Neuron (in vitro differentiated cells): Measurements from ENCODE around the gene SLC12A5.

Source experiments
- H2AFZ ChIP-seq: one replicate; pipeline ENCODE4 v1.6.1; 2013; ENCODE audit warnings: low read depth, mild to moderate bottlenecking, inconsistent platforms, low read length, moderate library complexity
- H3K27me3 ChIP-seq: one replicate; pipeline ENCODE4 v1.6.1; 2013; ENCODE audit warnings: low read length; ENCODE audit not compliant: insufficient read depth
- H3K36me3 ChIP-seq: one replicate; pipeline ENCODE4 v1.6.1; 2013; ENCODE audit warnings: low read length; ENCODE audit not compliant: insufficient read depth
- H3K4me1 ChIP-seq: one replicate; pipeline ENCODE4 v1.6.1; 2013; ENCODE audit warnings: low read length; ENCODE audit not compliant: insufficient read depth
- H3K4me3 ChIP-seq: 2 replicates; pipeline ENCODE4 v1.5.1; 2013; ENCODE audit warnings: mild to moderate bottlenecking, low read length, moderate library complexity
- H3K9me3 ChIP-seq: one replicate; pipeline ENCODE4 v1.6.1; 2013; ENCODE audit warnings: low read length

SLC12A5 gene

DNA sequence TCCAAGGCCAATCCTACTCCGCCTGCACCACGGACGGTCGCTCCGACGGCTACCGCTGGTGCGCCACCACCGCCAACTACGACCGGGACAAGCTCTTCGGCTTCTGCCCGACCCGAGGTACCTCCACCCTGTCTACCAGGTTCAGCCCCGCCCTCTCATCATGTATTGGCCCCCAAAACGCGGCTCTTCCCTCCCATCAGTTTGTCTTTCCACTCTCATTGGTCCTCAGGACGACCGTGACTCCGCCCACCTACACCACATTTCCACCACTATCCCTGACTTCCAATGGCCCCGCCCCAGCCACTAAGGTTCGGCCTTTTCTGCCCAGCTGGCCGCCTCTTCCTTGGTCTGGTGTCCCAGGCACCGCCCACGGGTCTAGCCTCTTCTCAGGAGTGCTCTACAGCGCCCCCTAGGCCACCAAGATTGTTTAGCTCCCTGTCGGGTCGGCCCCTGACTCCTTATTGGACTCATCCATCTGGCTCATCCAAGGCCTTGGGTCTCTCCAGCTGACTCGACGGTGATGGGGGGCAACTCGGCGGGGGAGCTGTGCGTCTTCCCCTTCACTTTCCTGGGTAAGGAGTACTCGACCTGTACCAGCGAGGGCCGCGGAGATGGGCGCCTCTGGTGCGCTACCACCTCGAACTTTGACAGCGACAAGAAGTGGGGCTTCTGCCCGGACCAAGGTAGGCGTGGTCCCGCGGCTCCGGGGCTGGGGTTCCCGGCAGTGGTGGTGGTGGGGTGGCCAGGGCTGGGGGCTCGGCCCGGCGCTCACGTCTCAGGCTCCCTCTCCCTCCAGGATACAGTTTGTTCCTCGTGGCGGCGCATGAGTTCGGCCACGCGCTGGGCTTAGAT, 17.2 kb upstream of the SLC12A5 start:
- no peaks in the 10 kb centered on the region for H3K36me3 ChIP-seq
- no peak overlapping the region for H2AFZ ChIP-seq
- H3K9me3 ChIP-seq = peaks cover 5% of the 10 kb centered on the region
- no peak overlapping the region for H3K4me3 ChIP-seq
- H3K27me3 ChIP-seq = no peaks in the 10 kb centered on the region
- peaks cover 7% of the 10 kb centered on the region for H3K4me1 ChIP-seq

DNA sequence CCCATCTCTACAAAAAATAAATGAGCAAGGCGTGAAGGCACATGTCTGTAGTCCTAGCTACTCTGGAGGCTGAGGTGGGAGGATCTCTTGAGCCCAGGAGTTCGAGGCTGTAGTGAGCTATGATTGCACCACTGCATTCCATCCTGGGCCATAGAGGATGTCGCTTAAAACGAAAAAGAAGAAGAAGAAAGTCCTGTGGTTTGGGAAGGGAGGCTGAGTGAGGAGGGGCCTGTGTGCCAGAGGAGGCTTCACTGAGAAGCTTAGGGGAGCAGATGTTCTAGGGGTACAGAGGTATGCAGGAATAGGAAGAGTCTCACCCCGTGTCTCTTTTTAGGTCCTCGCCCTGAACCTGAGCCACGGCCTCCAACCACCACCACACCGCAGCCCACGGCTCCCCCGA, 16.1 kb upstream of the SLC12A5 start:
- Histone ChIP-seq H3K27me3 (no peaks in the 10 kb centered on the region), H2AFZ (no peak overlapping the region)

DNA sequence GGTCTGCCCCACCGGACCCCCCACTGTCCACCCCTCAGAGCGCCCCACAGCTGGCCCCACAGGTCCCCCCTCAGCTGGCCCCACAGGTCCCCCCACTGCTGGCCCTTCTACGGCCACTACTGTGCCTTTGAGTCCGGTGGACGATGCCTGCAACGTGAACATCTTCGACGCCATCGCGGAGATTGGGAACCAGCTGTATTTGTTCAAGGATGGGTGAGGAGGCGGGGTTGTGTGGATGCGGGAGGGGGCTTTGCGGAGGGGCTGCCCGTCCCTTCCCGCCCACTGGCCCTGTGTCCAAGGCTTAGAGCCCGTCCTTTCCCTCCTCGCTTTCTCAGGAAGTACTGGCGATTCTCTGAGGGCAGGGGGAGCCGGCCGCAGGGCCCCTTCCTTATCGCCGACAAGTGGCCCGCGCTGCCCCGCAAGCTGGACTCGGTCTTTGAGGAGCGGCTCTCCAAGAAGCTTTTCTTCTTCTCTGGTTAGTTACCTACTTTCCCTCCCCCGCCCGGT, 15.6 kb upstream of the SLC12A5 start:
- Histone ChIP-seq H3K4me1 (peaks cover 3% of the 10 kb centered on the region), H3K27me3 (no peaks in the 10 kb centered on the region), H3K9me3 (peaks cover 5% of the 10 kb centered on the region), H2AFZ (no peak overlapping the region), H3K36me3 (no peaks in the 10 kb centered on the region), H3K4me3 (no peak overlapping the region)

More for the DNA sequence above, 16.1 kb upstream of the SLC12A5 start:
- Histone ChIP-seq H3K36me3 (no peaks in the 10 kb centered on the region), H3K4me1 (peaks cover 7% of the 10 kb centered on the region), H3K4me3 (no peak overlapping the region), H3K9me3 (peaks cover 5% of the 10 kb centered on the region)

DNA sequence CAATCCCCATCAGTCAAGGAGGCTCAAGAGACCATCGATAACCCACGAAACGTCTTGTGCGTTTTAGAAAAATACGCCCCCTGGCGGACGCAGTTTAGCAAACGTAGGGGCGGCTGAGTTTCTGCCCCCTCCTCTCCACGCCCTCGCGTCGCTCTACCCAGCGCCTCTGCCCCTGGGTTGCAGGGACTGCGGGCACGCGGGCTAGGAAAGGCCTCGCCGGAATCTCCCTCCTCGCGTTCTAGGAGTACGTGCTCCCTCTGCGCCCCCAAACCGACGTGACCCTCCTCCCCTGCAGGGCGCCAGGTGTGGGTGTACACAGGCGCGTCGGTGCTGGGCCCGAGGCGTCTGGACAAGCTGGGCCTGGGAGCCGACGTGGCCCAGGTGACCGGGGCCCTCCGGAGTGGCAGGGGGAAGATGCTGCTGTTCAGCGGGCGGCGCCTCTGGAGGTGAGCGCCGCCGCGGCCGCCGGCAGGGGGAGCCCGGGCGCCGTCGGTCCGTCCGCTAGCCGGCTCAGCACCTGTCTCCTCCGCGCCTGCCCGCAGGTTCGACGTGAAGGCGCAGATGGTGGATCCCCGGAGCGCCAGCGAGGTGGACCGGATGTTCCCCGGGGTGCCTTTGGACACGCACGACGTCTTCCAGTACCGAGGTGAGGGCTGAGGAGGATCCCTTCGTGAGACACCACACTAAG, 15.0 kb upstream of the SLC12A5 start:
- Histone ChIP-seq H3K9me3 (peaks cover 5% of the 10 kb centered on the region), H3K4me3 (no peak overlapping the region), H3K36me3 (no peaks in the 10 kb centered on the region), H3K4me1 (no peaks in the 10 kb centered on the region), H3K27me3 (no peaks in the 10 kb centered on the region), H2AFZ (no peak overlapping the region)

- H3K9me3 ChIP-seq = peaks cover 5% of the 10 kb centered on the region
- H3K27me3 ChIP-seq = no peaks in the 10 kb centered on the region
- no peaks in the 10 kb centered on the region for H3K4me1 ChIP-seq
- no peak overlapping the region for H2AFZ ChIP-seq
- no peaks in the 10 kb centered on the region for H3K36me3 ChIP-seq
- H3K4me3 ChIP-seq = no peak overlapping the region
Measured at GRCh38 chr20:46014517-46015396, 14.3 kb upstream of the SLC12A5 start.

- H3K4me3 ChIP-seq = no peak overlapping the region
- H3K4me1 ChIP-seq = peaks cover 2% of the 10 kb centered on the region
- H3K36me3 ChIP-seq = no peaks in the 10 kb centered on the region
- no peaks in the 10 kb centered on the region for H3K27me3 ChIP-seq
- no peaks in the 10 kb centered on the region for H3K9me3 ChIP-seq
- no peak overlapping the region for H2AFZ ChIP-seq
Measured at GRCh38 chr20:46017272-46017671, 11.7 kb upstream of the SLC12A5 start.

GRCh38 chr20:46018112-46018511, 10.9 kb upstream of the SLC12A5 start:
- Histone ChIP-seq H3K36me3 (no peaks in the 10 kb centered on the region), H3K4me1 (peaks cover 7% of the 10 kb centered on the region), H3K9me3 (no peaks in the 10 kb centered on the region), H3K4me3 (no peak overlapping the region), H3K27me3 (no peaks in the 10 kb centered on the region), H2AFZ (no peak overlapping the region)

DNA sequence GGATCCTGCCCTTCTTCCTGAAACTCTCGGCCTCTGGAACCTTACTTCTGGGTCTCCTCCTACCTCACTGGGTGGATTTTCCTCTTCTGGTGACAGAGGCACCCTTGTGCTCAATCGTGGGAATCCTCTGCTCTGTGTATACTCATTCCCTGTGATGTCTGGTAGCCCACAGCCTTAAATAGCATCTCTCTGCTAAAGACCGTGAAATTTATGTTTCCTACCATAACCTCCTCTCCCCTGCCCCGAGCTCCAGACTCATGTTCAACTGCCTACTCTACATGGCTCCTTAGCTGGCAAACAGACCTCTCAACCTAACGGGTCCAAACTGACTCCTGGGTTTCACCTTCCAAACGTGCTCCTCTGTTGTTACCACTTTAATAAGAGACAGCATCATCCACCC, 10.4 kb upstream of the SLC12A5 start:
- Histone ChIP-seq H3K27me3 (no peaks in the 10 kb centered on the region), H3K9me3 (no peaks in the 10 kb centered on the region), H3K4me3 (no peak overlapping the region)

DNA sequence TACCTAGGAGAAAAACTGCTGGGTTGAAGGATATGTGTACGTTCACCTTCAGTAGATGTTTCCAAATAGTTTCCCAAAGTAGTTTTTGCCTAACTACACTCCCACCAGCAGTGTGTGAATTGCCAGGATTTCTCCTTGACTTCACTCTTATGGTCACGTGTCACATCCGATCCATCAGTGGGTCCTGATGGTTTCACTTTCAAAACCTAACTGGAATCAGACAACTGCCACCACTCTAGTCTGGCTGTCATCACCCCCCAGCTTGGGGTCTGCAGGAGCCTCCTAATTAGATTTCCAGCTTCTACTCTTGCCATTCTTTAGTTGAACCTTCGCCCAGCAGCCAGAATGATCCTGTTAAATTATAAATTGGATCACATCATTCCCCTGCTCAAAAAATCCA, 8.5 kb upstream of the SLC12A5 start:
- Histone ChIP-seq H3K4me3 (no peak overlapping the region), H3K4me1 (peaks cover 11% of the 10 kb centered on the region), H3K9me3 (no peaks in the 10 kb centered on the region), H2AFZ (no peak overlapping the region), H3K36me3 (no peaks in the 10 kb centered on the region), H3K27me3 (no peaks in the 10 kb centered on the region)

More for the DNA sequence above, 10.4 kb upstream of the SLC12A5 start:
- H3K36me3 ChIP-seq = no peaks in the 10 kb centered on the region
- no peak overlapping the region for H2AFZ ChIP-seq
- H3K4me1 ChIP-seq = peaks cover 7% of the 10 kb centered on the region

GRCh38 chr20:46021361-46022359, 7.4 kb upstream of the SLC12A5 start:
- Histone ChIP-seq H3K36me3 (no peaks in the 10 kb centered on the region), H3K9me3 (no peaks in the 10 kb centered on the region), H2AFZ (peak overlapping the region; percentile 51), H3K4me3 (peak overlapping the region; percentile 71), H3K27me3 (no peaks in the 10 kb centered on the region), H3K4me1 (peaks cover 20% of the 10 kb centered on the region)

GRCh38 chr20:46022411-46023147, 6.4 kb upstream of the SLC12A5 start:
- H3K9me3 ChIP-seq = no peaks in the 10 kb centered on the region
- no peak overlapping the region for H2AFZ ChIP-seq
- H3K27me3 ChIP-seq = no peaks in the 10 kb centered on the region
- H3K4me1 ChIP-seq = peaks cover 20% of the 10 kb centered on the region
- H3K36me3 ChIP-seq = no peaks in the 10 kb centered on the region
- H3K4me3 ChIP-seq = peak overlapping the region; percentile 71
